ENCODE data around the gene SLC25A33. TPM values are rescaled to one million over a fixed set of nuclear protein-coding genes. Genes with fewer than 3 reads are reported as not detected.

Gene SLC25A33
- total and polyA plus RNA-seq, 2 experiments from 2014 or later: 13.3 to 18.8 TPM

DNA sequence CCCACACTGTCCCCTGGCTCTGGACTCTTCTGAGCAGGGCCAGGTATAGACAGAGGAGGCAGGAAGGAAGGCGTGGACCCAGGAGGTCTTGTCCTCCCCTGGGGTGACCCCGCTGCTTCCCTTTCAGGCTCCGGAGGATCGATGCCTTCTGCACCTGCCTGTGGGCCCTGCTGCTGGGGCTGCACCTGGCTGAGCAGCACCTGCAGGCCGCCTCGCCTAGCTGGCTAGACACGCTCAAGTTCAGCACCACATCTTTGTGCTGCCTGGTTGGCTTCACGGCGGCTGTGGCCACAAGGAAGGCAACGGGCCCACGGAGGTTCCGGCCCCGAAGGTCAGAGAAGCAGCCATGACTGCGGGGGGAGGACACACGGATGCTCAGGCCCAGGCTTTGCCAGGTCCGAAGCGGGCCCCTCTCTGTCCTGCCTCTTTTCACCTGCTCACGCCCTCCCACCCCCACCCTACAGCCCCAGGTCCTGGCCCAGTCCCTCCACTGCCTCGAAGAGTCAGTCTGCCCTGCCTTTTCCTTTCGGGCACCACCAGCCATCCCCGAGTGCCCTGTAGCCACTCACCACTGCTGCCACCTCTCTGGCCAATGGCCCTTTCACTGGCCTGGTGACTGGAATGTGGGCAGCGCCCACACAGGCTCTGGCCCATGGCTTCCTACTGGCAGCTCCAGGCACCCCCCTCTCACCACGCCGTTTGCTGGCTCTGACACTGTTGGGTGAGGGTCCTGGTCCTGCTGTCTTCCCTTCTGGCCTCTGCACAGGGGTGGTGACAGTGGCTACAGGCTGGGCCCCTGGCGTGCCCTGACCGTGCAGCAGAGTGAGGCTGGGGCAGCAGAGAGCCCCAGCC lies 62.9 kb downstream of the SLC25A33 start:
- H3K4me3 ChIP-seq: no peak overlapping the region

DNA sequence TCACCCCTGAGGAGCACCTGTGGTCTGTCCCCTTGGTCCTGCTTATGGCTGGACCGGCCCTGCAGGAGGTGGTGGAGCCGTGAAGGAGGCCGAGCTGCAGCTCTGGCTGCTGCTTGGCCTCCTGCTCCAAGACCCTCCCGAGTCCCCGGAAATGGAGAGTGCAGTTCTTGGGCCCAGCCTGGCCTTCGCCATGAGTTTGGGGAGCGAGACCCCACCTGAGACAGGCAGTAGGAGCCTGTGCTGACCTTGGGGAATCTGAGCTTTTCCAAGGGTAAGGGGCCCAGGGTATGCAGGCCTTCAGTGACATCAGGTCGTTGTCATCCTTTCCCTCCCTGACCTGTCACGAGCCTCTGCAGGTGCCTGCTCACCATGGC lies 63.5 kb downstream of the SLC25A33 start:
- Histone ChIP-seq H2AFZ (no peak overlapping the region), H3K27me3 (ENCODE audit: insufficient read depth) (no peaks in the 10 kb centered on the region), H3K4me3 (no peak overlapping the region), H3K79me2 (replicated peaks; ENCODE audit: insufficient read depth) (no peaks in the 10 kb centered on the region), H3K4me1 (ENCODE audit: insufficient read depth) (no peaks in the 10 kb centered on the region), H3K9me2 (ENCODE audit: insufficient read depth) (no peaks in the 10 kb centered on the region), H3K36me3 (ENCODE audit: insufficient read depth) (peaks cover 10% of the 10 kb centered on the region; the same call in 1 of the 2 replicates), H3F3A (replicated peaks; ENCODE audit: low read depth) (no peaks in the 10 kb centered on the region), H3K27ac (ENCODE audit: low read depth) (no peak overlapping the region), H4K20me1 (replicated peaks; ENCODE audit: insufficient read depth) (peaks cover 4% of the 10 kb centered on the region; the same call in 1 of the 2 replicates), H3K4me2 (no peak overlapping the region)
- H3K4me3 Mint-ChIP-seq: no peak overlapping the region
- H3K4me1 Mint-ChIP-seq: 0 out of 3 replicates have a peak, but pooled peaks cover 2% of the 10 kb centered on the region
- DNase-seq (ENCODE audit: low spot score) (no peak), ATAC-seq (no peak)
- H3K9me3 Mint-ChIP-seq: no peaks in the 10 kb centered on the region; the same call in 2 of the 3 replicates
- peaks cover 28% of the 10 kb centered on the region for H3K36me3 Mint-ChIP-seq (ENCODE audit: low read depth)
- peaks cover 7% of the 10 kb centered on the region for H3K27me3 Mint-ChIP-seq (ENCODE audit: insufficient read depth, low read depth, poor library complexity)
- H3K27ac Mint-ChIP-seq: no peak overlapping the region
- TF ChIP-seq CREB1 (CRISPR knock-in tag; IDR thresholded peaks at IDR 0.05; ENCODE audit: low read depth): no peak
- TF ChIP-seq, protein P1, sequence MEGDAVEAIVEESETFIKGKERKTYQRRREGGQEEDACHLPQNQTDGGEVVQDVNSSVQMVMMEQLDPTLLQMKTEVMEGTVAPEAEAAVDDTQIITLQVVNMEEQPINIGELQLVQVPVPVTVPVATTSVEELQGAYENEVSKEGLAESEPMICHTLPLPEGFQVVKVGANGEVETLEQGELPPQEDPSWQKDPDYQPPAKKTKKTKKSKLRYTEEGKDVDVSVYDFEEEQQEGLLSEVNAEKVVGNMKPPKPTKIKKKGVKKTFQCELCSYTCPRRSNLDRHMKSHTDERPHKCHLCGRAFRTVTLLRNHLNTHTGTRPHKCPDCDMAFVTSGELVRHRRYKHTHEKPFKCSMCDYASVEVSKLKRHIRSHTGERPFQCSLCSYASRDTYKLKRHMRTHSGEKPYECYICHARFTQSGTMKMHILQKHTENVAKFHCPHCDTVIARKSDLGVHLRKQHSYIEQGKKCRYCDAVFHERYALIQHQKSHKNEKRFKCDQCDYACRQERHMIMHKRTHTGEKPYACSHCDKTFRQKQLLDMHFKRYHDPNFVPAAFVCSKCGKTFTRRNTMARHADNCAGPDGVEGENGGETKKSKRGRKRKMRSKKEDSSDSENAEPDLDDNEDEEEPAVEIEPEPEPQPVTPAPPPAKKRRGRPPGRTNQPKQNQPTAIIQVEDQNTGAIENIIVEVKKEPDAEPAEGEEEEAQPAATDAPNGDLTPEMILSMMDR (conservative IDR thresholded peaks at IDR 0.05; ENCODE audit: low read depth in 2 of 2): no peak
- no peak for TF ChIP-seq ZNF114 (CRISPR knock-in tag; IDR thresholded peaks at IDR 0.05)
- no peak for TF ChIP-seq POLR2AphosphoS5 (IDR thresholded peaks at IDR 0.05; ENCODE audit: low read depth)

More for the DNA sequence above, 62.9 kb downstream of the SLC25A33 start:
- Histone ChIP-seq H3K9me2 (ENCODE audit: insufficient read depth) (no peaks in the 10 kb centered on the region), H3K27ac (ENCODE audit: low read depth) (no peak overlapping the region), H3K4me1 (ENCODE audit: insufficient read depth) (no peaks in the 10 kb centered on the region), H3K36me3 (ENCODE audit: insufficient read depth) (peaks cover 10% of the 10 kb centered on the region; the same call in 1 of the 2 replicates), H3F3A (replicated peaks; ENCODE audit: low read depth) (no peaks in the 10 kb centered on the region), H3K79me2 (replicated peaks; ENCODE audit: insufficient read depth) (no peaks in the 10 kb centered on the region), H3K4me2 (no peak overlapping the region), H2AFZ (no peak overlapping the region), H4K20me1 (replicated peaks; ENCODE audit: insufficient read depth) (peaks cover 4% of the 10 kb centered on the region; the same call in 1 of the 2 replicates), H3K27me3 (ENCODE audit: insufficient read depth) (no peaks in the 10 kb centered on the region)
- TF ChIP-seq POLR2AphosphoS5 (IDR thresholded peaks at IDR 0.05; ENCODE audit: low read depth): no peak
- no peak for TF ChIP-seq NANOG (IDR thresholded peaks at IDR 0.05; ENCODE audit: borderline replicate concordance)
- TF ChIP-seq JUNB (IDR thresholded peaks at IDR 0.05; ENCODE audit: unreplicated experiment): no peak
- TF ChIP-seq, protein P2, sequence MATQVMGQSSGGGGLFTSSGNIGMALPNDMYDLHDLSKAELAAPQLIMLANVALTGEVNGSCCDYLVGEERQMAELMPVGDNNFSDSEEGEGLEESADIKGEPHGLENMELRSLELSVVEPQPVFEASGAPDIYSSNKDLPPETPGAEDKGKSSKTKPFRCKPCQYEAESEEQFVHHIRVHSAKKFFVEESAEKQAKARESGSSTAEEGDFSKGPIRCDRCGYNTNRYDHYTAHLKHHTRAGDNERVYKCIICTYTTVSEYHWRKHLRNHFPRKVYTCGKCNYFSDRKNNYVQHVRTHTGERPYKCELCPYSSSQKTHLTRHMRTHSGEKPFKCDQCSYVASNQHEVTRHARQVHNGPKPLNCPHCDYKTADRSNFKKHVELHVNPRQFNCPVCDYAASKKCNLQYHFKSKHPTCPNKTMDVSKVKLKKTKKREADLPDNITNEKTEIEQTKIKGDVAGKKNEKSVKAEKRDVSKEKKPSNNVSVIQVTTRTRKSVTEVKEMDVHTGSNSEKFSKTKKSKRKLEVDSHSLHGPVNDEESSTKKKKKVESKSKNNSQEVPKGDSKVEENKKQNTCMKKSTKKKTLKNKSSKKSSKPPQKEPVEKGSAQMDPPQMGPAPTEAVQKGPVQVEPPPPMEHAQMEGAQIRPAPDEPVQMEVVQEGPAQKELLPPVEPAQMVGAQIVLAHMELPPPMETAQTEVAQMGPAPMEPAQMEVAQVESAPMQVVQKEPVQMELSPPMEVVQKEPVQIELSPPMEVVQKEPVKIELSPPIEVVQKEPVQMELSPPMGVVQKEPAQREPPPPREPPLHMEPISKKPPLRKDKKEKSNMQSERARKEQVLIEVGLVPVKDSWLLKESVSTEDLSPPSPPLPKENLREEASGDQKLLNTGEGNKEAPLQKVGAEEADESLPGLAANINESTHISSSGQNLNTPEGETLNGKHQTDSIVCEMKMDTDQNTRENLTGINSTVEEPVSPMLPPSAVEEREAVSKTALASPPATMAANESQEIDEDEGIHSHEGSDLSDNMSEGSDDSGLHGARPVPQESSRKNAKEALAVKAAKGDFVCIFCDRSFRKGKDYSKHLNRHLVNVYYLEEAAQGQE (IDR thresholded peaks at IDR 0.05; ENCODE audit: unreplicated experiment): no peak
- no peak for TF ChIP-seq CREB1 (CRISPR knock-in tag; IDR thresholded peaks at IDR 0.05; ENCODE audit: low read depth)
- no peak for TF ChIP-seq ZNF331 (CRISPR knock-in tag; IDR thresholded peaks at IDR 0.05; ENCODE audit: low read depth)
- TF ChIP-seq EZH2 (IDR thresholded peaks at IDR 0.05; ENCODE audit: low read depth, unreplicated experiment): no peak
- Mint-ChIP-seq H3K27me3 (ENCODE audit: insufficient read depth, low read depth, poor library complexity) (peaks cover 6% of the 10 kb centered on the region), H3K36me3 (ENCODE audit: low read depth) (peaks cover 28% of the 10 kb centered on the region), H3K4me1 (0 out of 3 replicates have a peak, but pooled peaks cover 2% of the 10 kb centered on the region), H3K4me3 (no peak overlapping the region), H3K9me3 (no peaks in the 10 kb centered on the region; the same call in 2 of the 3 replicates), H3K27ac (no peak overlapping the region)
- ATAC-seq (no peak), DNase-seq (ENCODE audit: low spot score) (no peak)
